HL-60/S4 (cell line): Measurements from ENCODE around the gene ALDH1A2.

Experiments
- in situ Hi-C: fragments of 300-500 bp; cut with MboI; formaldehyde crosslinking; loops from 2 replicates; pipeline ENCODE4 v1.14.3; 2022; ENCODE audit warnings: low sequenced_read_pairs

Gene ALDH1A2

GRCh38 chr15:57947781-57948180 lies 117.7 kb downstream of the ALDH1A2 start:
- in situ Hi-C loops, result no loop called here

- in situ Hi-C loops, result no loop called here
Measured at GRCh38 chr15:57947282-57947681, 118.2 kb downstream of the ALDH1A2 start.

GRCh38 chr15:57946491-57947048 lies 118.9 kb downstream of the ALDH1A2 start:
- in situ Hi-C loops, result no loop called here

DNA sequence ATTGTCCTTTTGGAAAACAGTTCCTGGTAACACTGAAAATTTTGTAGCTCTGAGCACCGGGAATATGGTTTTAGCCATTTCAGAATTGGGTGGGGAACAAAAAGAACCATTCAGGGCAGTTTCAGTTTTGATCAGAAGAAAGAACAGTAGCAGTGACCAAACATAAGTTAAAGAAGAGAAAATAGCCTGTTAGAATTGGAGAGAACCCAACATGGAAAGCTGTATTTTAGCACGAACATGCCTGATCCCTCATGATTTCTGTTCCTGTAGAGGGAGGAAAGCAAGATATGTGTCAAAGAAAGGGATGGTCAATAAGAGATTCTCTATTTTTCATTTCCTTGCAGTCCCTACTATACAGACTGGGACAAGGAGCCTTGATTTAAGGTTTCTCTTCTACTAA lies 119.9 kb downstream of the ALDH1A2 start:
- in situ Hi-C loops, result no loop called here

DNA sequence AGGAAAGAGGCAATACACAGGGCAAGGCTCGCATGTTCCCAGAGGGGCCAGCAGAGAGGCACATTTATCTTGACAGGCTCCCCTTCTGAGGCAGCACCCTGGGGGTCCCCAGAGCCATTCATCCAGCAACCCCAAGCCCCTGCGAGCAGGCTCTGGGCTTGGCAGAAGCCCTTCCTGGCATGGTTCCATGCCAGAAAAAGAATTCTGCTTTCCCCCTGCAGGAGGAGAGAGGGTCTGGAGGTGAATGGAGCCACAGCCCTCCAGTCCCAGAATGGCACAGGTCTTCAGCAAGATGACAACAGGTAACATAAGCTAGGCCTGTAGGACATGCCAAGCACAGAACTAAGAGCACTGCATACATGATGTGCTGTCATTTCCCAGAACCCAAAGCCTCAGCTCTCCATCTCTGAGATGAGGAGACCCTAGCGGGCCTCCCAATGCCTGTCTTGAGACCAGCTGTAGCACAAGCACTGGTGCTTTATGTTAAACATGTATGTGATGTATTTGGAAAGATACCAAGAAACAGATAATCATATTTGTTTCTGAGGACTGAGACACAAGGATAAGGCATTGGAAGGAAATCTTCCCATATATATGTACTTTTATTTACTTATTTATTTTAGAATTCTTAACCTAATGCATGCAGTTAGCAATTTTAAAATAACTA lies 121.6 kb downstream of the ALDH1A2 start:
- in situ Hi-C loops, result no loop called here

DNA sequence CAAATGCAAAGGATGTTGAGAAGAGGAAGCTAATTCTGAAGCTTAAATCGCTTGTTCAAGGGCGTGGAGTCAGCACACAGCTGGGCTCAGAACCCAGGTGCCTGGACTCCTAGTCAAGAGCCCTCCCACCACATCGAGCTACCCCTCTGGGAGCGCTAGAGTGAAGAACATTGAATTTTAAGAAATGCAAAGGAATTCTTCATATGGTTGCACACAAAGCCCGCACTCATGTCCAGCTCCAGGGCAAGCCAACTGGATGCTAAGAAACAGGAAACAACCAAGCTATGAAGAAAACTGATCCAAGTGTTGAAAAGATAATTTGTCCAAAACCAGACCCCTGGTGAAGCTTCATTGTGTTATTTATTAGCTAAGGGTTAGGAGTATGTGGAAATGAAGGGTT lies 122.3 kb downstream of the ALDH1A2 start:
- in situ Hi-C loops, result no loop called here

GRCh38 chr15:57941816-57942215 lies 123.7 kb downstream of the ALDH1A2 start:
- in situ Hi-C loops, result no loop called here

GRCh38 chr15:57932348-57932747 lies 133.2 kb downstream of the ALDH1A2 start:
- in situ Hi-C loops, result no loop called here

- in situ Hi-C loops, result no loop called here
Measured at GRCh38 chr15:57931570-57931969, 133.9 kb downstream of the ALDH1A2 start.

GRCh38 chr15:57927091-57927631 lies 138.3 kb downstream of the ALDH1A2 start:
- in situ Hi-C loops, result no loop called here

- in situ Hi-C loops, result no loop called here
Measured at GRCh38 chr15:57925650-57926049, 139.9 kb downstream of the ALDH1A2 start.

GRCh38 chr15:57924598-57924997 lies 140.9 kb downstream of the ALDH1A2 start:
- in situ Hi-C loops, result no loop called here

- in situ Hi-C loops, result no loop called here
Measured at GRCh38 chr15:57923750-57924149, 141.8 kb downstream of the ALDH1A2 start.

DNA sequence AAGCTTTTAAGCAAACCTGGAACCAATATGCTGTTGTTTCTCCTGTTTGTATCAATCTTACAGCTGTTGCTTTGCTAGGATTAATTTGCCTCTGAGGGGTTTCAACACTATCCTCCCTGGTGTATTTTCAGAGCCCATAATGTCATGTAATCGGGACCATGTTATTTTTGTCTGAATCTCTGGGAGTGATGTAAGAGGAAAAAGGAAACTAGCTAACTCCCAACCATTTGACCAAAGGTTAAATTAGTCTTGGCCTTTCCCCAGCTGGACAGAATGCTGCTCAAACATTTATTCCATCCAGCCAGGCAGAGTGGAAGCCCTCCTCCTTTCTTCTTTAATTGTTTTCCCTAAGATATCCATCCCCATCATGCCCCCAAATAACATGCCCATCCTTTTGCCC lies 142.2 kb downstream of the ALDH1A2 start:
- in situ Hi-C loops, result no loop called here

DNA sequence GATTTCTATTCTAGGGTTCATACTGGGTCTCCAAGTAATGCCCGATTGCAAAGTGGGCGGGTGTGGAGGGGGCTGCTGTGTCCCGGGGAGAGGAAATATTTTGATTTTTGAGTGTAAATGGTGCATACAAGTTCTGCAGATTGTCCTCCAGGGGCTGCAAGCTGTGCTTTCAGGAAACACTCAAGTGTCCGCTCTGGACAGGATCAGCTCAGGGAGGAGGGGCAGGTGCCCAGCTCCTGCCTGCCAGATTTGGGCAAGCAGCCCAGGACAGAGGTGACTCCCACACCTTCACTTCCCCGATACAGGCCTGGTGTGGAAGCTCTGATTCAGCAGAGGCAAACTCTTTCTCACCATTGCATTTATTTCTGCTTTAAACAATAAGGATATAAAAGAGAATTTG lies 142.7 kb downstream of the ALDH1A2 start:
- in situ Hi-C loops, result no loop called here

GRCh38 chr15:57921371-57921770 lies 144.1 kb downstream of the ALDH1A2 start:
- in situ Hi-C loops, result no loop called here

- in situ Hi-C loops, result no loop called here
Measured at GRCh38 chr15:57920911-57921310, 144.6 kb downstream of the ALDH1A2 start.

GRCh38 chr15:57919754-57920153 lies 145.8 kb downstream of the ALDH1A2 start:
- in situ Hi-C loops, result no loop called here

DNA sequence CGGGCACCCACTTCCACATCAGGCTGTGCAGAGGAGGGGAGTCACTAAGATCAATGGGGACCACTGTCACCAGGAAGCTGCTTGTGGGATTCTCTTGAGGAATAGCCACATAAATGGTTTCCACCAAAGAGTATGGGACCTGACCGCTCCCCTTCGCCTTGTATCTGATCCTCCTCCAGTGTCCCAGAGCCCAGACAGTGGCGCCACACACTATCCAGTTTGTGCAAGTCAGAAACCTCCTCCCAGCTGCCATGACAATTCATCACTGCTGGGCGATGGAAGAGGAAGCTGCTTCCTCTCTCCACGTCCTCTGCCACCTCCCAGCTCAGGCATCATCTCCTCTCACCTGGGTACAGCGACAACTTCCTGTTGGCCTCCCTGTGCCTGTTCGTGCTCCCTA lies 147.5 kb downstream of the ALDH1A2 start:
- in situ Hi-C loops, result no loop called here

GRCh38 chr15:57916695-57917094 lies 148.8 kb downstream of the ALDH1A2 start:
- in situ Hi-C loops, result no loop called here

DNA sequence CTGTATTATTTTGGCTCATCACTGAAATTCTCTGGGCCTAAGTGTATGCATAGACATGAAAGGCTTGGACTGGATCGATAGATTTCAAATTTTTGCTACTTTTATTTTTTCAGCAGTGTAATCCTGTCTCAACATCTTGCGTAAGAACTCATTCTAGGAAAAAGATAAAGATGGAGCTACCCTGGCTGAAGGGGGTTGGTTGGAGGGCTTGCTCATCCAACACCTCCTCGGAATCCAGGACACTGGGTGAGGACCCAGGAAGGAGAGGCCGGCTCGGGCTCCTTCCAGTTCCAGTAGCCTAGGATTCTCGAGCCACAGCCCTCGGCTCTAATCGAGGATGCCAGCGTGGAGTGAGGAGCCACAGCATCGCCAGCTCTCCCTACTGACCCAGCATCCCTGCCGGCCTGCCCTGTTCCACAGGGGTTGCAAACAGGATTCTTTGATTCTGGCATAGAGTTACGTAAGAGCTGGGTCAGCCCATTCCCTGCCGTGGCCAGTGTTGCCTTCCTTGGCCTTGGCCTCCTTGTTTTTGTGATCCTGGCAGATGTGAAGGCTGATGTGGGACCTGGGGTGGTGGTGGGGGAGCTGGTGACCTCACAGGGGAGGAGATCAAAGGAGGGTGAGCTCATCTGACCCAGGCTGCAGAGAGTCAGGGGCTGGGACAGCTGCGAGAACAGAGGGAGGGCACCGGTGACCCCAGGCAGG lies 149.5 kb downstream of the ALDH1A2 start:
- in situ Hi-C loops, result no loop called here
